Measurements from ENCODE around the gene FIP1L1. TPM values are rescaled to one million over a fixed set of nuclear protein-coding genes. Genes with fewer than 3 reads are reported as not detected.

FIP1L1 gene
- total RNA-seq, 1 donor from 2014 or later: 69.9 TPM

DNA sequence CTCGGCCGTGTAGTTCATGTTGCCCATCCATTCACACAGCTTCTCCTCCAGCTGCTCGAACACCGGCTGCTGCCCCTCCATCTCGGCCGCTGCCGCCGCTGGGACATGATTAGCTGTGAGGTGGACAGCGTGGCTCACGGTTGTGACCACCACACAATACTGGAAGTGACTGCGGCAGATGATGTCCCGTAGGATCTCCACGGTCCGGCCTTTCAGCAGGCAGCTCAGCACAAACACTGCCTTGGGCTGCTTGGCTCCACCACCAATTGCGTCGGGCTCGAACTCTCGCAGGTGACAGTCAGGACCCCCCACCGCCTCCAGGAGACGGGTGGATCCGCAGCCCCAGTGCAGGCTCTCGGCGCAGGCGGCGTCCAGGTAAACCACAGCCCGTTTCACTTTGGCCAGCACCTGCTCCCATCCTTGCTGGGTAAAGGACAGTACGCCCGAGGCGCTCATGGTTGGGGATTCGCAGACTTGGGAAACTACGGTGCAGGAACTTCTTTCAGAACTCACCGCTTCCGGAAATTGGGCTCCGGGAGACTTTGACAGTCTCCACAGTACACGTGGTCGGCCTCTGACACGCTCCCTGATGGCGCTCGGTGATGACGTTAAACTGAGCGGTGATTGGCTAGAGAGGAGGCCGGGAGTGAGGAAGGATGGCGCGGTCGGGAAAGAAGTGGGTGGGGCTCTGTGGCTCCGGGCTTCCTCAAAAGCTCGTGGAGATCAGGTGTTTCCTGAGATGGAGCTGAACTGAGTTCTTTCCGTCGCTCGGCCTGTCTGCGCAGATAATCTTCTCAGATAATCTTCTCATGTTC lies 11.7 kb upstream of the FIP1L1 start, which contains the start of gene SCFD2:
Gene SCFD2 (minus strand): TSS at position 576 of the 815 bp plus-strand sequence.
- peak within 1 kb of the TSS; percentile 91 for H3K4me3 ChIP-seq (ENCODE audit: low read depth, low read length)
- peak; percentile 70 for DNase-seq (ENCODE audit: low read depth)
- TF ChIP-seq, protein P1, sequence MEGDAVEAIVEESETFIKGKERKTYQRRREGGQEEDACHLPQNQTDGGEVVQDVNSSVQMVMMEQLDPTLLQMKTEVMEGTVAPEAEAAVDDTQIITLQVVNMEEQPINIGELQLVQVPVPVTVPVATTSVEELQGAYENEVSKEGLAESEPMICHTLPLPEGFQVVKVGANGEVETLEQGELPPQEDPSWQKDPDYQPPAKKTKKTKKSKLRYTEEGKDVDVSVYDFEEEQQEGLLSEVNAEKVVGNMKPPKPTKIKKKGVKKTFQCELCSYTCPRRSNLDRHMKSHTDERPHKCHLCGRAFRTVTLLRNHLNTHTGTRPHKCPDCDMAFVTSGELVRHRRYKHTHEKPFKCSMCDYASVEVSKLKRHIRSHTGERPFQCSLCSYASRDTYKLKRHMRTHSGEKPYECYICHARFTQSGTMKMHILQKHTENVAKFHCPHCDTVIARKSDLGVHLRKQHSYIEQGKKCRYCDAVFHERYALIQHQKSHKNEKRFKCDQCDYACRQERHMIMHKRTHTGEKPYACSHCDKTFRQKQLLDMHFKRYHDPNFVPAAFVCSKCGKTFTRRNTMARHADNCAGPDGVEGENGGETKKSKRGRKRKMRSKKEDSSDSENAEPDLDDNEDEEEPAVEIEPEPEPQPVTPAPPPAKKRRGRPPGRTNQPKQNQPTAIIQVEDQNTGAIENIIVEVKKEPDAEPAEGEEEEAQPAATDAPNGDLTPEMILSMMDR (conservative IDR thresholded peaks at IDR 0.05; ENCODE audit: low read depth, low read length): no peak

DNA sequence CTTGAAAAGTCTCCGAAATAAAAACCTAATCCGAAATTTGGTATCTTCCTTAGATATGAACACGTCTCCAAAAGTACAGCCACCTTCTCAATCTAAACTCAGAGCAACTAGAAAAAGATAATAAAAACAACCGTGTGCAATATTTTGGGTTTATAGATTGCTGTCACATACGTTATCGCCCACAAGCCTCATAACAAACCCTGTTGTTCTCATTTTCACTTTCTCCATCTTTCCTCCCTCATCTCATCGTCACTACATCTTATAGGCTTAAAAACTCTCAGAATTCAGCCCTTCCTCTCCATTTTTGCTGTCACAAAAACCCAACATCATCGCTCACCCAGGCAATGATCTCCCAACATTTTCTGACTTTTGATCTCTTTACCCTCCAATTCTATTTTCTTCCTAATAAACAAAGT lies 11.1 kb upstream of the FIP1L1 start:
- peak overlapping the region; percentile 91 for H3K4me3 ChIP-seq (ENCODE audit: low read depth, low read length)
- no peak for DNase-seq (ENCODE audit: low read depth)
- TF ChIP-seq, protein P1 (conservative IDR thresholded peaks at IDR 0.05; ENCODE audit: low read depth, low read length): no peak

DNA sequence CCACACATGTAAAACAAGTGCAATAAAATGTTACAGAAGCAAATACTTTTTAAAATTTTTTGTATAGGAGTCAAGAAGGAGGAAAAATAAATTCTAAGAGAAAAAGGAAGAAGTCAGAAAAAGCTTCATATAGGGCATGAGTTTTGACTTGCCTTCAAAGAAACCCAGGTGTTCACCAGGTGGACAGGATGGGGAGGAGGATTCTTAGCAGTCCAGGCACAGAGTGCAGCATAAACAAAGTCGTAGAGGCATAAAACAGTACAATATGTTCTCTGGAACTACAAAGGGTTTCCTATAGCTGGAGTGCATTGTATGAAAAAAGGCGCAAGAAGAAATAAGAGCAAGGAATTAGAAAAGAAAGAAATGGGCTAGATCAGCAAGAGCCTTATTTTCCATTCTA lies 9.7 kb upstream of the FIP1L1 start:
- H3K4me3 ChIP-seq (ENCODE audit: low read depth, low read length): no peak overlapping the region
- DNase-seq (ENCODE audit: low read depth): no peak
- TF ChIP-seq, protein P1 (conservative IDR thresholded peaks at IDR 0.05; ENCODE audit: low read depth, low read length): no peak

DNA sequence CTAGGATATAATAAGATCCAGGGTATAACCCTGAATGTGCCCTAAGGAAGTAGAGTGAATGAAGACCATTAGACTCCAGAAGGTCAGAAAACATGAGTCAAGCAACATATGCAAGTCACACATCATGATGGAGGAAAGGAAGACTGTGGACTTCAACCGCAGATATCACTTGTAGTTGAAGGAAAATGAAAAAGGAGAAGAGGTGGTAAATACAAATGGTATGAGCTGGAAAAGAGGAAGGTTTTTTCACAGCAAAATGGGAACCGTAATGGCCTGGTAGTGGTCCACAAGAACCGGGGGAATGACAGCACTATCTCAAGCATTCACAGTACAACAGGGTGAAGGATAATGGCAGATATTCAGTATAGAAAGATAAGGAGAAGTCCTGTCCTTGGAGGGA lies 6.4 kb upstream of the FIP1L1 start:
- DNase-seq (ENCODE audit: low read depth): no peak
- H3K4me3 ChIP-seq (ENCODE audit: low read depth, low read length): no peak overlapping the region
- TF ChIP-seq, protein P1 (conservative IDR thresholded peaks at IDR 0.05; ENCODE audit: low read depth, low read length): no peak

DNA sequence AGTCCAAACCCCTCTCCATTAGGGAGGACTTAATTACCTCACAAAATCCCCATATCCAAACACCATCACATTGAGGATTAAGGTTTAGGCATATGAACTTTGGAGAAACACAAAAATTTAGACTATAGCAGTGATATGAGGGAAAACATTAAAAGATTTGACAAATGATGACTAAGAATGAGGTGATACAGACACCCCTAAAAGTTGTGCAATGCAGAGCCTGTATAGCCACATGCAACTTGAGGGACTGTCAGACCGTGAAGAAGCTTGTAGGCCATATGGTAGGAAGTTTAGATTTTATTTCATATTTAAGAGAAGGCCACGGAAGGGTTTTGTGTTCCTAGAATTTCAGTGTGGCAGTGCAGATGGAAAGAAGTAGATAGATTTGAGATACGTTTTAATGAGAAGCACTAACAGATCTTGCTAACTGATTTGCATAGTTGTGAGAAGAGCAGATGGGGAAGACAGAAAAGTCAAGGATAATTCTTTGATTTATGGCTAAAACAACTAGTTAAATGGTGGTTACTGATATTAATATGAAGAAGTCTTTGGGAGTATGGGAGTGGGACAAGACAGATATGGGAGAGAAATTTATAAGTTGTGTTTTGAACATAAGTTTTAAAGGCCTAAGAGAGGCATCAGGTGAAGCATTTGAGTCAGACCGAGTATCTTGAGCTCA lies 5.5 kb upstream of the FIP1L1 start:
- TF ChIP-seq, protein P1 (conservative IDR thresholded peaks at IDR 0.05; ENCODE audit: low read depth, low read length): no peak
- DNase-seq (ENCODE audit: low read depth): no peak
- no peak overlapping the region for H3K4me3 ChIP-seq (ENCODE audit: low read depth, low read length)

DNA sequence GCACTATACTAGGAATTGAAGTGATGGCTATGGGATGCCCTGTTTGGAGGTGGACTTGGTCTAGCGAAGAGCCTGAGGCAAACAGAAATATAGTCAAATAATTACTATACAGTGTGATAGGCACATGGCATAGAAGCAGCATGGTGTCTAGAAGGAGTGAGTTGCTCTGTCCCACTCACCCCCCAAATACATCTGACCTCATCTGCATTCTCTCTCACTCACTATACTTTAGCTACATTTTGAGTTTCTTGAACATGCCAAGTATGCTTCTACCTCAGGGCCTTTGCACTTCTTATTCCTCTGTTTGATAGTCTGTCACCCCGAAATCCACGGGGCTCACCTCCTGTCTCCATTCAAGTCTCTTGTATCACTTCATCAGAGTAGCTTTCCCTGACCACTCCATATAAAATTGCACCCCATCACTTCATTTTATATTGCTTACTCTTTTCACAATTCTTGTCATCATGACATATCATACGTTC lies 2.6 kb upstream of the FIP1L1 start:
- DNase-seq (ENCODE audit: low read depth): no peak
- TF ChIP-seq, protein P1 (conservative IDR thresholded peaks at IDR 0.05; ENCODE audit: low read depth, low read length): no peak
- H3K4me3 ChIP-seq (ENCODE audit: low read depth, low read length): no peak overlapping the region

All from epithelial cell of proximal tubule (primary cell).